NCI-H446 (cell line): ENCODE data around the gene MAMSTR.
"Not testable (repeated sequence)": the region's sequence is repeated elsewhere in the genome, so short reads cannot be mapped to it uniquely, and the experiment has no call there.

Experiments
- DNase-seq, 2 experiments: peaks; one replicate each; lab custom pipeline; 2025; lab: John Stamatoyannopoulos, UW

MAMSTR gene

GRCh38 chr19:48718711-48719231 lies 754 bp downstream of the MAMSTR start:
- DNase-seq = no peak

GRCh38 chr19:48718106-48718505 lies 1.4 kb downstream of the MAMSTR start:
- DNase-seq = not testable (repeated sequence)

- peak; percentile 73 to 97 for DNase-seq
Measured at GRCh38 chr19:48716562-48717291, 2.8 kb downstream of the MAMSTR start.

GRCh38 chr19:48715681-48716171 lies 3.8 kb downstream of the MAMSTR start:
- DNase-seq = no peak

- DNase-seq = no peak
Measured at GRCh38 chr19:48714759-48715675, 4.5 kb downstream of the MAMSTR start.

GRCh38 chr19:48713864-48714755 lies 5.4 kb downstream of the MAMSTR start:
- peak; percentile 91 to 97 for DNase-seq

- no peak for DNase-seq
Measured at GRCh38 chr19:48713041-48713863, 6.3 kb downstream of the MAMSTR start.

GRCh38 chr19:48711106-48711662 lies 8.3 kb downstream of the MAMSTR start:
- DNase-seq = no peak

GRCh38 chr19:48708471-48708870 lies 11.1 kb downstream of the MAMSTR start:
- DNase-seq = no peak

- peak in 1 of 2 experiments; percentile 56 for DNase-seq
Measured at GRCh38 chr19:48705431-48705830, 14.1 kb downstream of the MAMSTR start.

- DNase-seq = no peak
Measured at GRCh38 chr19:48703316-48703715, 16.2 kb downstream of the MAMSTR start.

GRCh38 chr19:48702701-48703100 lies 16.8 kb downstream of the MAMSTR start:
- no peak for DNase-seq

- DNase-seq = no peak
Measured at GRCh38 chr19:48698046-48698445, 21.5 kb downstream of the MAMSTR start.

GRCh38 chr19:48696353-48697010 lies 23.0 kb downstream of the MAMSTR start:
- no peak for DNase-seq

GRCh38 chr19:48695743-48696352 lies 23.7 kb downstream of the MAMSTR start, which contains the start of gene FUT2:
Gene FUT2 (plus strand): TSS chr19:48695971. CDS start chr19:48702957, 6,986 bp downstream.
- DNase-seq = no peak

- not testable (repeated sequence) for DNase-seq
Measured at GRCh38 chr19:48693629-48694028, 25.9 kb downstream of the MAMSTR start.

GRCh38 chr19:48689449-48689848 lies 30.1 kb downstream of the MAMSTR start:
- no peak for DNase-seq

- no peak for DNase-seq
Measured at GRCh38 chr19:48687776-48688175, 31.7 kb downstream of the MAMSTR start.

GRCh38 chr19:48686637-48687036 lies 32.9 kb downstream of the MAMSTR start:
- not testable (repeated sequence) for DNase-seq
